Testis (tissue), 3 donors: ENCODE data around the gene P3H1. TPM values are rescaled to one million over a fixed set of nuclear protein-coding genes. Genes with fewer than 3 reads are reported as not detected.
"Not testable (repeated sequence)": the region's sequence is repeated elsewhere in the genome, so short reads cannot be mapped to it uniquely, and the experiment has no call there.

Source experiments
- DNase-seq: peaks from one replicate; pipeline ENCODE4 v3.0.0-alpha.2; 2019
- H3K27ac ChIP-seq, 2 donors: fragments of 200-600 bp; sonication (generic); one replicate each; pipeline ENCODE4 v1.5.1; 2019
- H3K27me3 ChIP-seq: fragments of 200-600 bp; sonication (generic); one replicate; pipeline ENCODE4 v1.5.1; 2019
- H3K36me3 ChIP-seq: fragments of 200-600 bp; sonication (generic); one replicate; pipeline ENCODE4 v1.5.1; 2017; ENCODE audit warnings: low read depth; ENCODE audit errors: missing control alignments
- H3K4me1 ChIP-seq: fragments of 200-600 bp; sonication (generic); one replicate; pipeline ENCODE4 v1.5.1; 2019
- H3K4me3 ChIP-seq, 2 donors: fragments of 200-600 bp; sonication (generic); one replicate each; pipeline ENCODE4 v1.5.1; 2017 to 2019
- H3K9me3 ChIP-seq: fragments of 200-600 bp; sonication (generic); one replicate; pipeline ENCODE4 v1.5.1; 2017
- POLR2A ChIP-seq: fragments of 450-650 bp; IDR thresholded peaks from one replicate; pipeline ENCODE4 v1.6.1; 2017; ENCODE audit warnings: antibody characterized with exemption, mild to moderate bottlenecking, moderate library complexity
- WGBS, 2 donors: methylation state at CpG; one replicate each; pipeline ENCODE4 v1.1.5; 2018; 5-methylcytosine and 5-hydroxymethylcytosine counted together
- intact Hi-C: fragments of 100-400 bp; cut with DNase I; formaldehyde crosslinking; loops from one replicate; pipeline ENCODE4 v1.15.1; 2023; ENCODE audit warnings: low total_unique reads
- polyA plus RNA-seq: library from polyadenylated mRNA; stranded (reverse); fragments of 350-450 nt; fragmentation: Illumina TruSeq; extraction: RNeasy Lipid Tissue Mini Kit (QIAGEN cat#74804); gene quantifications from one replicate; pipeline ENCODE4 v1.2.3, GENCODE V29; 2014; ENCODE audit warnings: low read depth, low replicate concordance; ENCODE audit not compliant: insufficient read depth
- total RNA-seq, 2 donors: library from RNA; depleted of rRNA; stranded (reverse); fragments of >200 nt; gene quantifications; one replicate each; pipeline ENCODE4 v1.2.3, GENCODE V29; 2016
- TF ChIP-seq, protein P1 (sequence below), 3 experiments: fragments of 450-650 bp in 2 of 3; fragments of 200-600 bp in 1 of 3; sonication (generic) in 1 of 3; IDR thresholded peaks; one replicate each; pipeline ENCODE4 v1.5.1; 2016 to 2019; ENCODE audit warnings: antibody characterized with exemption in 3 of 3, mild to moderate bottlenecking in 2 of 3, moderate library complexity in 1 of 3

Gene P3H1
- total and polyA plus RNA-seq, 3 donors from 2014 or later: 60.8 to 73.8 (median 66.1) TPM

DNA sequence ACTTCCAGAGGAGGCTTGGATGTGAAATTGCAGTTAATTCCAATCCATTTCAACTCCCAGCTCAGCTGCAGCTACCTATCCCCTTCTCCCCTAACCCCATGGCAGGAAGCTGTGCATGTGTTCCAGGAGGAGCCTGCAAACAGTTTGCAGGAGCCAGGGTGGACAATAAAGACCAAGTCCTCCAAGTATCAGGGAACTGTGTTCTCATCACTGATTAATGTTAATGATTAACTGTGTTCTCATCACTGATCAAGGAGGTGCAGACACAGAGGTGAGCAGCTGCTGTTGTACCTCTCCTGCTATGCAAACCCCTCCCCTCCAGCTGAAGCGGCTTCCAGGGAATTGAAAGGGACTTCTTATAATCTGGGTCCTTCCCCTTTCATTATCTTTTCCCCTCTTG lies 46.0 kb downstream of the P3H1 start:
- 89 to 92% methylated on average over 1 of the region's 1 CpG for WGBS, 2 donors
- intact Hi-C loops: no loop called here

DNA sequence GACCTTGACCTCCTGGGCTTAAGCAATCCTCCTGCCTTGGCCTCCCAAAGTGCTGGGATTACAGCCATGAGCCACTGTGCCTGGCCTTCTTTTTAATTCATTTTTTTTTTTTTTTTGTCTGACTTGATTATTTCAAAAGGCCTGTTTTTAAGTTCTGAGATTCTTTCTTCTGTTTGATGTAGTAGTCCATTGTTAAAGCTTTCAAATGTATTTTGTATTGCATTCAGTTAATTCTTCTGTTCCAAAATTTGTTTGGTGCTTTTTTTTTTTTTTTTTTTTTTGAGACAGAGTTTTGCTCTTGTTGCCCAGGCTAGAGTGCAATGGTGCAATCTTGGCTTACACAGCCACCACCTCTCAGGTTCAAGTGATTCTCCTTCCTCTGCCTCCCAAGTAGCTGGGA lies 52.4 kb downstream of the P3H1 start:
- H3K4me1 ChIP-seq, DNase-seq, H3K27ac ChIP-seq, H3K9me3 ChIP-seq, H3K36me3 ChIP-seq, H3K4me3 ChIP-seq, intact Hi-C loops, H3K27me3 ChIP-seq: not testable (repeated sequence)

More for the DNA sequence above, 46.0 kb downstream of the P3H1 start:
- TF ChIP-seq, protein P1, sequence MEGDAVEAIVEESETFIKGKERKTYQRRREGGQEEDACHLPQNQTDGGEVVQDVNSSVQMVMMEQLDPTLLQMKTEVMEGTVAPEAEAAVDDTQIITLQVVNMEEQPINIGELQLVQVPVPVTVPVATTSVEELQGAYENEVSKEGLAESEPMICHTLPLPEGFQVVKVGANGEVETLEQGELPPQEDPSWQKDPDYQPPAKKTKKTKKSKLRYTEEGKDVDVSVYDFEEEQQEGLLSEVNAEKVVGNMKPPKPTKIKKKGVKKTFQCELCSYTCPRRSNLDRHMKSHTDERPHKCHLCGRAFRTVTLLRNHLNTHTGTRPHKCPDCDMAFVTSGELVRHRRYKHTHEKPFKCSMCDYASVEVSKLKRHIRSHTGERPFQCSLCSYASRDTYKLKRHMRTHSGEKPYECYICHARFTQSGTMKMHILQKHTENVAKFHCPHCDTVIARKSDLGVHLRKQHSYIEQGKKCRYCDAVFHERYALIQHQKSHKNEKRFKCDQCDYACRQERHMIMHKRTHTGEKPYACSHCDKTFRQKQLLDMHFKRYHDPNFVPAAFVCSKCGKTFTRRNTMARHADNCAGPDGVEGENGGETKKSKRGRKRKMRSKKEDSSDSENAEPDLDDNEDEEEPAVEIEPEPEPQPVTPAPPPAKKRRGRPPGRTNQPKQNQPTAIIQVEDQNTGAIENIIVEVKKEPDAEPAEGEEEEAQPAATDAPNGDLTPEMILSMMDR (IDR thresholded peaks at IDR 0.05): no peak
- no peak for TF ChIP-seq POLR2A
- H3K4me3 ChIP-seq: no peak overlapping the region
- no peaks in the 10 kb centered on the region for H3K4me1 ChIP-seq
- H3K36me3 ChIP-seq: no peaks in the 10 kb centered on the region
- DNase-seq: no peak
- no peaks in the 10 kb centered on the region for H3K9me3 ChIP-seq
- no peaks in the 10 kb centered on the region for H3K27me3 ChIP-seq
- H3K27ac ChIP-seq: no peak overlapping the region

DNA sequence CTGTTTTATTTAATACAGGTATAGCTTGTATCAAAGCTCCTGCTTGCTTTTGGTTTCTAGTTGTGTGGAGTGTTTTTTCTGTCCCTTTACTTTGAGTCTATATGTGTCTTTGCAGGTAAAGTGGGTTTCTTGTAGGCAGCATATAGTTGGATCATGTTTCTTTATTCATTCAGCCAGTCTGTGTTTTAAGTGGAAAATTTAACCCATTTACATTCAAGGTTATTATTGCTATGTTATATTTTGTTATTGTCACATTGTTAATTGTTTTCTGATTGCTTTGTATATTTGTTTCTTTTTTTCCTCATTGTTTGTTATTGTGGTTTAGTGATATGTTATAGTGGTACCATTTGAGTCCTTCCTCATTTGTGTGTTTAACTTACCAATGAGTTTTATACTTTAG lies 53.5 kb downstream of the P3H1 start:
- Histone ChIP-seq H3K9me3 (no peaks in the 10 kb centered on the region), H3K36me3 (no peaks in the 10 kb centered on the region), H3K4me3 (no peak overlapping the region), H3K4me1 (no peaks in the 10 kb centered on the region), H3K27ac (no peak overlapping the region), H3K27me3 (no peaks in the 10 kb centered on the region)
- TF ChIP-seq, protein P1 (IDR thresholded peaks at IDR 0.05): no peak
- TF ChIP-seq POLR2A: no peak
- intact Hi-C loops: no loop called here
- DNase-seq: no peak

- DNase-seq, H3K27me3 ChIP-seq, H3K9me3 ChIP-seq, H3K27ac ChIP-seq, H3K4me3 ChIP-seq, H3K36me3 ChIP-seq, intact Hi-C loops, H3K4me1 ChIP-seq: not testable (repeated sequence)
- 97 to 99% methylated on average over 3 of the region's 3 CpGs for WGBS, 2 donors
Measured at GRCh38 chr1:42712808-42713207, 54.0 kb downstream of the P3H1 start.

- no peak for DNase-seq
- intact Hi-C loops: no loop called here
- WGBS, 2 donors: 93 to 94% methylated on average over 7 of the region's 7 CpGs
- no peak overlapping the region for H3K4me3 ChIP-seq
- H3K27ac ChIP-seq: no peak overlapping the region
- H3K36me3 ChIP-seq: no peaks in the 10 kb centered on the region
- TF ChIP-seq, protein P1 (IDR thresholded peaks at IDR 0.05): no peak
- no peak for TF ChIP-seq POLR2A
- no peaks in the 10 kb centered on the region for H3K4me1 ChIP-seq
- no peaks in the 10 kb centered on the region for H3K9me3 ChIP-seq
- no peaks in the 10 kb centered on the region for H3K27me3 ChIP-seq
Measured at GRCh38 chr1:42703888-42704464, 62.9 kb downstream of the P3H1 start.

- H3K9me3 ChIP-seq: no peaks in the 10 kb centered on the region
- no peak overlapping the region for H3K4me3 ChIP-seq
- no peak for DNase-seq
- H3K27ac ChIP-seq: no peak overlapping the region
- intact Hi-C loops: no loop called here
- no peaks in the 10 kb centered on the region for H3K4me1 ChIP-seq
- TF ChIP-seq, protein P1 (IDR thresholded peaks at IDR 0.05): no peak
- TF ChIP-seq POLR2A: no peak
- H3K36me3 ChIP-seq: no peaks in the 10 kb centered on the region
- no peaks in the 10 kb centered on the region for H3K27me3 ChIP-seq
Measured at GRCh38 chr1:42700006-42700405, 66.8 kb downstream of the P3H1 start.
